GM13977 (cell line): ENCODE results near the gene LZTR1.

Experiments
- DNase-seq: peaks from one replicate; pipeline ENCODE4 v3.0.0; 2012; ENCODE audit warnings: low spot score
- in situ Hi-C: fragments of 300-500 bp; cut with MboI; formaldehyde crosslinking; loops from one replicate; pipeline ENCODE4 v1.12.0; 2022; ENCODE audit warnings: low sequenced_read_pairs, low pct_unique_long_range_greater_than_20kb, mixed read lengths, inconsistent platforms; ENCODE audit not compliant: unreplicated experiment
- TF ChIP-seq, protein P1 (sequence below): IDR thresholded peaks from 2 replicates; pipeline ENCODE4 v1.5.1; 2012; ENCODE audit warnings: mild to moderate bottlenecking, control low read depth; ENCODE audit not compliant: insufficient read depth; ENCODE audit errors: extremely low read depth, missing control alignments

LZTR1 gene

DNA sequence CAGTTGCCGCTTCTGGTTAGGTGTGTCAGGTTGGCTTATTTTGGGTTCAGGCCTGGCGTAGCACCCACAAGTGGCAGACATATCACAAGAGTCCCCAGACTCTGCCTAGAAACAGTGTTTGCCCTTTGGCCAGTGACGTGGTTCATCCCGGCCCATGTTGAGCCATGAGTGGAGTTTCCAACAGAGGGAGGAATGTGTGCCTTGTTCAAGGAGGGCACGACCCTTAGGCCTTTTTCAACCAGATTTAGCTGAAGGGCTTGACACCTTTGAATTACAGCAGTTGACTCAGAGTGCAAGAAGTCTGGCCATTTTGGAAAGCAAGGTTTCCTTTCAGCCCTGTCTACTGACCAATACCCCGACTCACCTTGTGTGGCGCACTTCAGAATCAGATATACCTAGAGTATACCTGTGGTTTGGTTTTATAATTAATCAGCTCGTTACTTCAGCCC, 30.1 kb upstream of the LZTR1 start:
- in situ Hi-C loops, result no loop called here
- TF ChIP-seq, protein P1, sequence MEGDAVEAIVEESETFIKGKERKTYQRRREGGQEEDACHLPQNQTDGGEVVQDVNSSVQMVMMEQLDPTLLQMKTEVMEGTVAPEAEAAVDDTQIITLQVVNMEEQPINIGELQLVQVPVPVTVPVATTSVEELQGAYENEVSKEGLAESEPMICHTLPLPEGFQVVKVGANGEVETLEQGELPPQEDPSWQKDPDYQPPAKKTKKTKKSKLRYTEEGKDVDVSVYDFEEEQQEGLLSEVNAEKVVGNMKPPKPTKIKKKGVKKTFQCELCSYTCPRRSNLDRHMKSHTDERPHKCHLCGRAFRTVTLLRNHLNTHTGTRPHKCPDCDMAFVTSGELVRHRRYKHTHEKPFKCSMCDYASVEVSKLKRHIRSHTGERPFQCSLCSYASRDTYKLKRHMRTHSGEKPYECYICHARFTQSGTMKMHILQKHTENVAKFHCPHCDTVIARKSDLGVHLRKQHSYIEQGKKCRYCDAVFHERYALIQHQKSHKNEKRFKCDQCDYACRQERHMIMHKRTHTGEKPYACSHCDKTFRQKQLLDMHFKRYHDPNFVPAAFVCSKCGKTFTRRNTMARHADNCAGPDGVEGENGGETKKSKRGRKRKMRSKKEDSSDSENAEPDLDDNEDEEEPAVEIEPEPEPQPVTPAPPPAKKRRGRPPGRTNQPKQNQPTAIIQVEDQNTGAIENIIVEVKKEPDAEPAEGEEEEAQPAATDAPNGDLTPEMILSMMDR, result no peak
- DNase-seq, result no peak

- DNase-seq, result no peak
- TF ChIP-seq, protein P1, result no peak
- in situ Hi-C loops, result no loop called here
Observed at GRCh38 chr22:20952544-20953341, 29.4 kb upstream of the LZTR1 start.

DNA sequence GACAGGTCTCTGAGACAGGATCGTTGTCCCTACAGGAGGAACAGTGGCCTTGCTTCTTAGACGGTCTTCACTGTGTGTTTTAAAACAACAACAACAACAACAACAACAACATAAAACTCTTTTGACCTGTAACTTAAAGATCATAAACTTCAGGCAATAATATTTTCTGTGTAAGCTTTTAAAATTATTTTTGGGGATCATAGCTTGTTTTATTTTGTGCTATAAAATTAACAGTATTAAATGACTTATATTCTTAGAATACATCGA, 28.8 kb upstream of the LZTR1 start:
- TF ChIP-seq, protein P1, result no peak
- in situ Hi-C loops, result no loop called here
- no peak for DNase-seq

GRCh38 chr22:20953668-20954500, 28.2 kb upstream of the LZTR1 start:
- in situ Hi-C loops, result no loop called here
- TF ChIP-seq, protein P1, result no peak
- DNase-seq, result no peak

GRCh38 chr22:20955548-20955947, 26.5 kb upstream of the LZTR1 start:
- DNase-seq, result no peak
- TF ChIP-seq, protein P1, result no peak
- in situ Hi-C loops, result no loop called here

- TF ChIP-seq, protein P1, result no peak
- in situ Hi-C loops, result no loop called here
- DNase-seq, result peak; percentile 23
Observed at GRCh38 chr22:20956258-20957101, 25.6 kb upstream of the LZTR1 start.
